Measurements from ENCODE around the gene RCBTB1.
A peak's percentile ranks its signal among the peaks of the same experiment; 100 is the strongest.

Gene RCBTB1

DNA sequence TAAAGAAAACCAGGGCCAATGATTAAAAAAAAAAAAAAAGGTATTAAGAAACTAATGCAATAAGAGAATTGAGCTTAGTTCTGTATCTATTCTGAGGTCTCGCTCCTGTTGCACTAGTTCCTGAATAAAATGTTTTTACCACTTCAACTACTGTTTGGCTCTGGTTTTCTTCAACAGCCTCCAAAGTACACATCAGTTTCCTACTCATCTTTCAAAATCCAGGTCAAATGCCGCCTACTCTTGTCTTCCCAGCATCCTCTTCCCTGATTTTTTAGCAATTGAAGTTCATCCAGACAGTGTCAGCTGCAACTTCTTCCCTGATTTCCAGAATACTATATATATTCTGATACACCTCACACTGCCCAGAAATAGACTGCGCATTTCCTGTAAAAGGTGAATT, 1.4 kb upstream of the RCBTB1 start:
- Histone ChIP-seq H3K27ac (ENCODE audit: low read depth, low read length) (no peak overlapping the region), H3K9me3 (ENCODE audit: insufficient read depth, low read length) (no peaks in the 10 kb centered on the region), H3K9me2 (replicated peaks; ENCODE audit: insufficient read depth, low read length) (no peaks in the 10 kb centered on the region), H3K4me2 (ENCODE audit: low read depth, low read length, poor library complexity, severe bottlenecking) (no peak overlapping the region), H3F3A (ENCODE audit: insufficient read depth) (peaks cover 8% of the 10 kb centered on the region; the same call in 1 of the 2 replicates), H3K36me3 (ENCODE audit: low read length) (no peaks in the 10 kb centered on the region), H4K20me1 (ENCODE audit: low read depth, low read length) (no peaks in the 10 kb centered on the region), H3K9ac (ENCODE audit: low read length) (no peak overlapping the region; the same call in 1 of the 2 replicates), H3K4me3 (ENCODE audit: insufficient read depth, low read length, poor library complexity, severe bottlenecking) (no peak overlapping the region), H2AFZ (ENCODE audit: low read depth, low read length, severe bottlenecking) (no peak overlapping the region), H3K27me3 (ENCODE audit: low read length) (no peaks in the 10 kb centered on the region), H3K79me2 (ENCODE audit: insufficient read depth, low read length) (peaks cover 18% of the 10 kb centered on the region)
- TF ChIP-seq, protein P1, sequence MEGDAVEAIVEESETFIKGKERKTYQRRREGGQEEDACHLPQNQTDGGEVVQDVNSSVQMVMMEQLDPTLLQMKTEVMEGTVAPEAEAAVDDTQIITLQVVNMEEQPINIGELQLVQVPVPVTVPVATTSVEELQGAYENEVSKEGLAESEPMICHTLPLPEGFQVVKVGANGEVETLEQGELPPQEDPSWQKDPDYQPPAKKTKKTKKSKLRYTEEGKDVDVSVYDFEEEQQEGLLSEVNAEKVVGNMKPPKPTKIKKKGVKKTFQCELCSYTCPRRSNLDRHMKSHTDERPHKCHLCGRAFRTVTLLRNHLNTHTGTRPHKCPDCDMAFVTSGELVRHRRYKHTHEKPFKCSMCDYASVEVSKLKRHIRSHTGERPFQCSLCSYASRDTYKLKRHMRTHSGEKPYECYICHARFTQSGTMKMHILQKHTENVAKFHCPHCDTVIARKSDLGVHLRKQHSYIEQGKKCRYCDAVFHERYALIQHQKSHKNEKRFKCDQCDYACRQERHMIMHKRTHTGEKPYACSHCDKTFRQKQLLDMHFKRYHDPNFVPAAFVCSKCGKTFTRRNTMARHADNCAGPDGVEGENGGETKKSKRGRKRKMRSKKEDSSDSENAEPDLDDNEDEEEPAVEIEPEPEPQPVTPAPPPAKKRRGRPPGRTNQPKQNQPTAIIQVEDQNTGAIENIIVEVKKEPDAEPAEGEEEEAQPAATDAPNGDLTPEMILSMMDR (IDR thresholded peaks at IDR 0.05; ENCODE audit: insufficient read depth, low read length, poor library complexity, severe bottlenecking), result no peak
- TF ChIP-seq EZH2phosphoT487 (conservative IDR thresholded peaks at IDR 0.05; ENCODE audit: low read length), result no peak

GRCh38 chr13:49584771-49585182, 581 bp downstream of the RCBTB1 start:
- H3K27ac ChIP-seq (ENCODE audit: low read depth, low read length), result peak overlapping the region; percentile 35
- no peaks in the 10 kb centered on the region for H4K20me1 ChIP-seq (ENCODE audit: low read depth, low read length)
- peak overlapping the region; percentile 91 for H2AFZ ChIP-seq (ENCODE audit: low read depth, low read length, severe bottlenecking)
- H3K4me3 ChIP-seq (ENCODE audit: insufficient read depth, low read length, poor library complexity, severe bottlenecking), result peak overlapping the region; percentile 74
- H3K9ac ChIP-seq (ENCODE audit: low read length), result peak overlapping the region; percentile 82
- TF ChIP-seq, protein P1 (IDR thresholded peaks at IDR 0.05; ENCODE audit: insufficient read depth, low read length, poor library complexity, severe bottlenecking), result no peak
- no peak for TF ChIP-seq EZH2phosphoT487 (conservative IDR thresholded peaks at IDR 0.05; ENCODE audit: low read length)
- peaks cover 18% of the 10 kb centered on the region for H3K79me2 ChIP-seq (ENCODE audit: insufficient read depth, low read length)
- peaks cover 8% of the 10 kb centered on the region; the same call in 1 of the 2 replicates for H3F3A ChIP-seq (ENCODE audit: insufficient read depth)
- H3K4me2 ChIP-seq (ENCODE audit: low read depth, low read length, poor library complexity, severe bottlenecking), result peak overlapping the region; percentile 87
- no peaks in the 10 kb centered on the region for H3K9me3 ChIP-seq (ENCODE audit: insufficient read depth, low read length)
- peaks cover 4% of the 10 kb centered on the region; the same call in 1 of the 2 replicates for H3K36me3 ChIP-seq (ENCODE audit: low read length)
- H3K9me2 ChIP-seq (replicated peaks; ENCODE audit: insufficient read depth, low read length), result no peaks in the 10 kb centered on the region
- no peaks in the 10 kb centered on the region for H3K27me3 ChIP-seq (ENCODE audit: low read length)

DNA sequence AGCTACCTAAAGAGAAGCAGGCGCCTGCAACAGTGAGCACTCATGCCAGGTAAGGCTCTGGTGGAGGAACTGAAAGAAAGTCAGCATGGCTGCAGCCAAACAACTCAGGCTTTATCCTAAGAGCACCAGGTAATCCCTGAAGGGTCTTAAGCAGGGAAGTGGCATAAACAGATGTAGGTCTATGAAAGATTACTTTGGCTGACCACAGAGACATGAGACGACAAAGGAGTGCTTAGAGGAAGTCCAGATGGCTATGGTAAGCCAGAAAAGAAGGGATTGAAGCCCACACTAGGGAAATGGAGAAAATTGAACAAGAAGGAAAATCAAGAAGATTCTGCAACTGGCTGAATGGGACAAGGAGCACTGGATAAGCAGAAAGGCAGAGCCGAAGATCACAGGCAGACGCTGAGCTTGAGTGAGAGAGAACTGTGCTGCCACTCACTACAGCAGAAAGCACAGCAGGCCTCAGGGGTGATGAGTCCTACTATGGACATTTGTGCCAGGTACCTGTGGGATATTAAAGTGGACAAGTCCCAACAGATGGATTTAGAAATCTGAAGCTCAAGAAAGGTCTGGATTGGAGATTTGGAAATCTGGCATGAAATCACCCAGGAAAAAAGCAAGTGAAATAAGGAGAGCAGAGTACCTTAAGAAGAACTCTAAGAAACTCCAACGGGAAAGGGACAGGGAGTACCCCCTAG, 4.2 kb downstream of the RCBTB1 start:
- Histone ChIP-seq H4K20me1 (ENCODE audit: low read depth, low read length) (no peaks in the 10 kb centered on the region), H3K27ac (ENCODE audit: low read depth, low read length) (no peak overlapping the region)

More for the DNA sequence above, 4.2 kb downstream of the RCBTB1 start:
- Histone ChIP-seq H3K4me3 (ENCODE audit: insufficient read depth, low read length, poor library complexity, severe bottlenecking) (no peak overlapping the region), H3K79me2 (ENCODE audit: insufficient read depth, low read length) (peaks cover 20% of the 10 kb centered on the region), H3F3A (ENCODE audit: insufficient read depth) (peaks cover 10% of the 10 kb centered on the region; the same call in 1 of the 2 replicates), H3K9me2 (replicated peaks; ENCODE audit: insufficient read depth, low read length) (no peaks in the 10 kb centered on the region), H3K36me3 (ENCODE audit: low read length) (peaks cover 4% of the 10 kb centered on the region), H2AFZ (ENCODE audit: low read depth, low read length, severe bottlenecking) (no peak overlapping the region), H3K4me2 (ENCODE audit: low read depth, low read length, poor library complexity, severe bottlenecking) (no peak overlapping the region), H3K9ac (ENCODE audit: low read length) (no peak overlapping the region), H3K9me3 (ENCODE audit: insufficient read depth, low read length) (no peaks in the 10 kb centered on the region), H3K27me3 (ENCODE audit: low read length) (no peaks in the 10 kb centered on the region)
- TF ChIP-seq EZH2phosphoT487 (conservative IDR thresholded peaks at IDR 0.05; ENCODE audit: low read length), result no peak
- TF ChIP-seq, protein P1 (IDR thresholded peaks at IDR 0.05; ENCODE audit: insufficient read depth, low read length, poor library complexity, severe bottlenecking), result no peak
